ENCODE measurements around the gene VPS72.

DNA sequence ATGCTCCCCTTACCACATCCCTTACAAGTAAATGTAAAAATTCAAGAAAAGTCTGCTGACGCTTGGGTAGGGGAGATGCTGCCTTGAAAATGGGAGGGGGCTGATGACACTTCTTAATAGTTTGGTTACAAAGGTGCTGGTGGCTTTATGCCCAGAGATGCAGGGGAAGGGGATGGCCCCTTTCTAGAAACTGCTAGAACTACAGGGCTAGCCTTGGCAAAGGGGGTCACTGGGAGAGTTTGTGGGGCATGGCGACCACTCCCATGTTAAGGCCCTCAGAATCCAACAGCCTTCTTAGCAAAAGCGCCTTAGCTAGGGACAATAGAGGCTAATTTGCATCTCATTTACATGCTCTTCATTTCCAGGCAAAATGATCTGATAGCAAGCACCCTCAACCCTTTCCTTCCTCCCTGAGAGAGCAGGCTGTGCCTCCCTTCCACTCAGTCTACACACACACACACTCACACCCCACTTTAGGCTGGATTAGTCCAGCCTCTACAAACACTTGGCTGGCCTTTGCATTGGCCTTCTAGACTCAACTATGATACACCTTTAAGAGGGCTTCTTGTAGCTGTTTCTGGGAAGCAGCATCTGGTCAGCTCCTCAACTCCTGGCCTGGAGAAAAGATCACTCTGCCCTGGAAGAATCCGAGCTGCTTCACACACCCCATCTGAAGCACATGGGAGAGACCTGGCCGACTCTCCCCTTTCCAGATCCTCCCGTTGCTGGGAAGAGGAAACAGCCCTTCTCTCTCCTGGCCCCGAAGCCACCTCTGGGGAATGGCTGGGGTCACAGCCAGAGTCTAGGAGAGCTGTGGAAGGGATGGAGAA is 45.3 kb downstream of the VPS72 start:
- TF ChIP-seq, protein P1, sequence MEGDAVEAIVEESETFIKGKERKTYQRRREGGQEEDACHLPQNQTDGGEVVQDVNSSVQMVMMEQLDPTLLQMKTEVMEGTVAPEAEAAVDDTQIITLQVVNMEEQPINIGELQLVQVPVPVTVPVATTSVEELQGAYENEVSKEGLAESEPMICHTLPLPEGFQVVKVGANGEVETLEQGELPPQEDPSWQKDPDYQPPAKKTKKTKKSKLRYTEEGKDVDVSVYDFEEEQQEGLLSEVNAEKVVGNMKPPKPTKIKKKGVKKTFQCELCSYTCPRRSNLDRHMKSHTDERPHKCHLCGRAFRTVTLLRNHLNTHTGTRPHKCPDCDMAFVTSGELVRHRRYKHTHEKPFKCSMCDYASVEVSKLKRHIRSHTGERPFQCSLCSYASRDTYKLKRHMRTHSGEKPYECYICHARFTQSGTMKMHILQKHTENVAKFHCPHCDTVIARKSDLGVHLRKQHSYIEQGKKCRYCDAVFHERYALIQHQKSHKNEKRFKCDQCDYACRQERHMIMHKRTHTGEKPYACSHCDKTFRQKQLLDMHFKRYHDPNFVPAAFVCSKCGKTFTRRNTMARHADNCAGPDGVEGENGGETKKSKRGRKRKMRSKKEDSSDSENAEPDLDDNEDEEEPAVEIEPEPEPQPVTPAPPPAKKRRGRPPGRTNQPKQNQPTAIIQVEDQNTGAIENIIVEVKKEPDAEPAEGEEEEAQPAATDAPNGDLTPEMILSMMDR (IDR thresholded peaks at IDR 0.05; ENCODE audit: insufficient read depth, low read length), result no peak
- TF ChIP-seq, protein P2, sequence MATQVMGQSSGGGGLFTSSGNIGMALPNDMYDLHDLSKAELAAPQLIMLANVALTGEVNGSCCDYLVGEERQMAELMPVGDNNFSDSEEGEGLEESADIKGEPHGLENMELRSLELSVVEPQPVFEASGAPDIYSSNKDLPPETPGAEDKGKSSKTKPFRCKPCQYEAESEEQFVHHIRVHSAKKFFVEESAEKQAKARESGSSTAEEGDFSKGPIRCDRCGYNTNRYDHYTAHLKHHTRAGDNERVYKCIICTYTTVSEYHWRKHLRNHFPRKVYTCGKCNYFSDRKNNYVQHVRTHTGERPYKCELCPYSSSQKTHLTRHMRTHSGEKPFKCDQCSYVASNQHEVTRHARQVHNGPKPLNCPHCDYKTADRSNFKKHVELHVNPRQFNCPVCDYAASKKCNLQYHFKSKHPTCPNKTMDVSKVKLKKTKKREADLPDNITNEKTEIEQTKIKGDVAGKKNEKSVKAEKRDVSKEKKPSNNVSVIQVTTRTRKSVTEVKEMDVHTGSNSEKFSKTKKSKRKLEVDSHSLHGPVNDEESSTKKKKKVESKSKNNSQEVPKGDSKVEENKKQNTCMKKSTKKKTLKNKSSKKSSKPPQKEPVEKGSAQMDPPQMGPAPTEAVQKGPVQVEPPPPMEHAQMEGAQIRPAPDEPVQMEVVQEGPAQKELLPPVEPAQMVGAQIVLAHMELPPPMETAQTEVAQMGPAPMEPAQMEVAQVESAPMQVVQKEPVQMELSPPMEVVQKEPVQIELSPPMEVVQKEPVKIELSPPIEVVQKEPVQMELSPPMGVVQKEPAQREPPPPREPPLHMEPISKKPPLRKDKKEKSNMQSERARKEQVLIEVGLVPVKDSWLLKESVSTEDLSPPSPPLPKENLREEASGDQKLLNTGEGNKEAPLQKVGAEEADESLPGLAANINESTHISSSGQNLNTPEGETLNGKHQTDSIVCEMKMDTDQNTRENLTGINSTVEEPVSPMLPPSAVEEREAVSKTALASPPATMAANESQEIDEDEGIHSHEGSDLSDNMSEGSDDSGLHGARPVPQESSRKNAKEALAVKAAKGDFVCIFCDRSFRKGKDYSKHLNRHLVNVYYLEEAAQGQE (IDR thresholded peaks at IDR 0.05; ENCODE audit: insufficient replicate concordance, low read depth), result peak; percentile 30
- TF ChIP-seq POLR2AphosphoS5 (IDR thresholded peaks at IDR 0.05; ENCODE audit: low read depth), result no peak
- TF ChIP-seq GABPA (IDR thresholded peaks at IDR 0.05; ENCODE audit: low read depth), result no peak

Measured in HL-60 (cell line).